ENCODE results near the gene DPYD.

The DPYD gene

GRCh38 chr1:97783751-97784150, 137.1 kb downstream of the DPYD start:
- no peak for DNase-seq (ENCODE audit: low read depth)

- DNase-seq (ENCODE audit: low read depth): no peak
Observed at GRCh38 chr1:97781762-97782337, 139.0 kb downstream of the DPYD start.

- no peak for DNase-seq (ENCODE audit: low read depth)
Observed at GRCh38 chr1:97780884-97781283, 139.9 kb downstream of the DPYD start.

- DNase-seq (ENCODE audit: low read depth): no peak
Observed at GRCh38 chr1:97778718-97779117, 142.1 kb downstream of the DPYD start.

- DNase-seq (ENCODE audit: low read depth): no peak
Observed at GRCh38 chr1:97770376-97770775, 150.5 kb downstream of the DPYD start.

GRCh38 chr1:97767381-97767780, 153.5 kb downstream of the DPYD start:
- DNase-seq (ENCODE audit: low read depth): no peak

GRCh38 chr1:97764991-97765390, 155.8 kb downstream of the DPYD start:
- no peak for DNase-seq (ENCODE audit: low read depth)

GRCh38 chr1:97761637-97762036, 159.2 kb downstream of the DPYD start:
- no peak for DNase-seq (ENCODE audit: low read depth)

- DNase-seq (ENCODE audit: low read depth): no peak
Observed at GRCh38 chr1:97759078-97759477, 161.8 kb downstream of the DPYD start.

GRCh38 chr1:97758541-97759057, 162.2 kb downstream of the DPYD start:
- DNase-seq (ENCODE audit: low read depth): no peak

- no peak for DNase-seq (ENCODE audit: low read depth)
Observed at GRCh38 chr1:97745912-97746311, 174.9 kb downstream of the DPYD start.

- DNase-seq (ENCODE audit: low read depth): no peak
Observed at GRCh38 chr1:97744977-97745376, 175.9 kb downstream of the DPYD start.

GRCh38 chr1:97743129-97743528, 177.7 kb downstream of the DPYD start:
- DNase-seq (ENCODE audit: low read depth): no peak

- DNase-seq (ENCODE audit: low read depth): no peak
Observed at GRCh38 chr1:97740891-97741290, 179.9 kb downstream of the DPYD start.

- DNase-seq (ENCODE audit: low read depth): no peak
Observed at GRCh38 chr1:97739596-97740103, 181.2 kb downstream of the DPYD start.

GRCh38 chr1:97738270-97738669, 182.6 kb downstream of the DPYD start:
- no peak for DNase-seq (ENCODE audit: low read depth)

GRCh38 chr1:97730271-97730670, 190.6 kb downstream of the DPYD start:
- DNase-seq (ENCODE audit: low read depth): no peak

- no peak for DNase-seq (ENCODE audit: low read depth)
Observed at GRCh38 chr1:97728436-97728835, 192.4 kb downstream of the DPYD start.

- no peak for DNase-seq (ENCODE audit: low read depth)
Observed at GRCh38 chr1:97727029-97727428, 193.8 kb downstream of the DPYD start.

- no peak for DNase-seq (ENCODE audit: low read depth)
Observed at GRCh38 chr1:97726386-97726785, 194.4 kb downstream of the DPYD start.

- no peak for DNase-seq (ENCODE audit: low read depth)
Observed at GRCh38 chr1:97721221-97721620, 199.6 kb downstream of the DPYD start.

- no peak for DNase-seq (ENCODE audit: low read depth)
Observed at GRCh38 chr1:97712980-97713379, 207.9 kb downstream of the DPYD start.

GRCh38 chr1:97711858-97712257, 209.0 kb downstream of the DPYD start:
- DNase-seq (ENCODE audit: low read depth): no peak

- DNase-seq (ENCODE audit: low read depth): no peak
Observed at GRCh38 chr1:97693601-97694000, 227.2 kb downstream of the DPYD start.
